T-helper 2 cell treated with Interferon-gamma antibody and Interleukin-4, amounts not matched to agents 5 μg/mL and 100 μg/mL, for 36 hours (primary cell): ENCODE data around the gene WNT9A.

Experiments
- DNase-seq: peaks from one replicate; pipeline ENCODE4 v3.0.0; 2021; ENCODE audit warnings: low spot score
- H3K27ac Mint-ChIP-seq: one replicate; pipeline ENCODE4 v1.8.0; 2021; ENCODE audit warnings: mild to moderate bottlenecking, mixed read lengths
- H3K27me3 Mint-ChIP-seq: one replicate; pipeline ENCODE4 v1.8.0; 2021; ENCODE audit warnings: low read depth, mixed read lengths
- H3K36me3 Mint-ChIP-seq: one replicate; pipeline ENCODE4 v1.8.0; 2021; ENCODE audit warnings: low read depth, mixed read lengths
- H3K4me1 Mint-ChIP-seq: one replicate; pipeline ENCODE4 v1.8.0; 2021; ENCODE audit warnings: low read depth, mixed read lengths
- H3K4me3 Mint-ChIP-seq: one replicate; pipeline ENCODE4 v1.8.0; 2022; ENCODE audit warnings: mild to moderate bottlenecking, moderate library complexity, mixed read lengths
- H3K9me3 Mint-ChIP-seq: one replicate; pipeline ENCODE4 v1.8.0; 2021; ENCODE audit warnings: mixed read lengths

Gene WNT9A

GRCh38 chr1:227891223-227891954, 56.3 kb downstream of the WNT9A start:
- H3K9me3 Mint-ChIP-seq, result no peaks in the 10 kb centered on the region
- H3K36me3 Mint-ChIP-seq, result no peaks in the 10 kb centered on the region
- H3K4me1 Mint-ChIP-seq, result no peaks in the 10 kb centered on the region
- H3K4me3 Mint-ChIP-seq, result no peak overlapping the region
- no peaks in the 10 kb centered on the region for H3K27me3 Mint-ChIP-seq
- no peak for DNase-seq
- no peak overlapping the region for H3K27ac Mint-ChIP-seq

GRCh38 chr1:227890451-227891222, 57.1 kb downstream of the WNT9A start:
- H3K36me3 Mint-ChIP-seq, result no peaks in the 10 kb centered on the region
- DNase-seq, result no peak
- no peak overlapping the region for H3K4me3 Mint-ChIP-seq
- H3K9me3 Mint-ChIP-seq, result no peaks in the 10 kb centered on the region
- H3K27me3 Mint-ChIP-seq, result no peaks in the 10 kb centered on the region
- peaks cover 1% of the 10 kb centered on the region for H3K4me1 Mint-ChIP-seq
- no peak overlapping the region for H3K27ac Mint-ChIP-seq

GRCh38 chr1:227889863-227890405, 57.8 kb downstream of the WNT9A start:
- H3K27ac Mint-ChIP-seq, result no peak overlapping the region

GRCh38 chr1:227889047-227889862, 58.5 kb downstream of the WNT9A start:
- H3K27ac Mint-ChIP-seq, result no peak overlapping the region
- no peak for DNase-seq
- H3K4me3 Mint-ChIP-seq, result no peak overlapping the region
- H3K9me3 Mint-ChIP-seq, result no peaks in the 10 kb centered on the region
- no peaks in the 10 kb centered on the region for H3K27me3 Mint-ChIP-seq
- H3K4me1 Mint-ChIP-seq, result peaks cover 4% of the 10 kb centered on the region
- H3K36me3 Mint-ChIP-seq, result no peaks in the 10 kb centered on the region

More at GRCh38 chr1:227889863-227890405, 57.8 kb downstream of the WNT9A start:
- Mint-ChIP-seq H3K36me3 (no peaks in the 10 kb centered on the region), H3K27me3 (no peaks in the 10 kb centered on the region), H3K9me3 (no peaks in the 10 kb centered on the region), H3K4me1 (peaks cover 4% of the 10 kb centered on the region), H3K4me3 (no peak overlapping the region)
- DNase-seq, result no peak

GRCh38 chr1:227888404-227889046, 59.2 kb downstream of the WNT9A start:
- DNase-seq, result no peak
- H3K4me3 Mint-ChIP-seq, result no peak overlapping the region
- no peaks in the 10 kb centered on the region for H3K9me3 Mint-ChIP-seq
- H3K36me3 Mint-ChIP-seq, result no peaks in the 10 kb centered on the region
- no peak overlapping the region for H3K27ac Mint-ChIP-seq
- H3K27me3 Mint-ChIP-seq, result no peaks in the 10 kb centered on the region
- peaks cover 4% of the 10 kb centered on the region for H3K4me1 Mint-ChIP-seq

GRCh38 chr1:227887697-227888403, 59.9 kb downstream of the WNT9A start:
- Mint-ChIP-seq H3K4me1 (peaks cover 4% of the 10 kb centered on the region), H3K27ac (no peak overlapping the region), H3K9me3 (no peaks in the 10 kb centered on the region), H3K4me3 (no peak overlapping the region), H3K36me3 (no peaks in the 10 kb centered on the region), H3K27me3 (no peaks in the 10 kb centered on the region)
- no peak for DNase-seq

GRCh38 chr1:227886993-227887696, 60.6 kb downstream of the WNT9A start:
- H3K4me3 Mint-ChIP-seq, result no peak overlapping the region
- no peak for DNase-seq
- H3K27me3 Mint-ChIP-seq, result no peaks in the 10 kb centered on the region
- H3K27ac Mint-ChIP-seq, result no peak overlapping the region
- H3K9me3 Mint-ChIP-seq, result no peaks in the 10 kb centered on the region
- H3K4me1 Mint-ChIP-seq, result peaks cover 4% of the 10 kb centered on the region
- no peaks in the 10 kb centered on the region for H3K36me3 Mint-ChIP-seq

GRCh38 chr1:227886503-227886961, 61.2 kb downstream of the WNT9A start:
- Mint-ChIP-seq H3K4me1 (peaks cover 4% of the 10 kb centered on the region), H3K27ac (no peak overlapping the region), H3K36me3 (no peaks in the 10 kb centered on the region), H3K27me3 (peaks cover 2% of the 10 kb centered on the region), H3K4me3 (no peak overlapping the region), H3K9me3 (no peaks in the 10 kb centered on the region)
- no peak for DNase-seq

- Mint-ChIP-seq H3K9me3 (no peaks in the 10 kb centered on the region), H3K4me1 (peaks cover 4% of the 10 kb centered on the region), H3K4me3 (peak overlapping the region; percentile 65), H3K36me3 (no peaks in the 10 kb centered on the region), H3K27me3 (peaks cover 2% of the 10 kb centered on the region), H3K27ac (peak overlapping the region; percentile 60)
- DNase-seq, result no peak
These were observed 61.9 kb downstream of the WNT9A start for GRCh38 chr1:227885648-227886502.

GRCh38 chr1:227885135-227885647, 62.5 kb downstream of the WNT9A start:
- Mint-ChIP-seq H3K4me1 (peaks cover 4% of the 10 kb centered on the region), H3K27me3 (peaks cover 6% of the 10 kb centered on the region), H3K4me3 (peak overlapping the region; percentile 65), H3K9me3 (no peaks in the 10 kb centered on the region), H3K36me3 (no peaks in the 10 kb centered on the region), H3K27ac (peak overlapping the region; percentile 60)
- DNase-seq, result no peak

- no peak for DNase-seq
- Mint-ChIP-seq H3K4me1 (peaks cover 4% of the 10 kb centered on the region), H3K36me3 (no peaks in the 10 kb centered on the region), H3K27me3 (peaks cover 10% of the 10 kb centered on the region), H3K27ac (no peak overlapping the region), H3K4me3 (no peak overlapping the region), H3K9me3 (no peaks in the 10 kb centered on the region)
These were observed 63.2 kb downstream of the WNT9A start for GRCh38 chr1:227884370-227885134.
